HCT116 (cell line): ENCODE results near the gene ZNF776. TPM values are rescaled to one million over a fixed set of nuclear protein-coding genes. Genes with fewer than 3 reads are reported as not detected.
"Not testable (repeated sequence)": the region's sequence is repeated elsewhere in the genome, so short reads cannot be mapped to it uniquely, and the experiment has no call there.

Experiments
- ATAC-seq: fragments of 200-7000 bp; cut with Tn5 transposase; 2 replicates; pipeline ENCODE4 v1.9.1; 2020; ENCODE audit warnings: mild to moderate bottlenecking, moderate library complexity
- BruUV-seq: library from RNA; stranded (reverse); fragments of 400-500 nt; replicated peaks from 2 replicates; lab custom pipeline; 2021; lab: Mats Ljungman, UMichigan
- CTCF ChIA-PET: fragments of 300-600 bp; sonication (Branson Sonifier 250); formaldehyde crosslinking; loops from one replicate; lab custom pipeline; 2021; ENCODE audit warnings: antibody characterized with exemption; lab: Charles Lee
- POLR2A ChIA-PET: fragments of 300-600, 350-600 bp; sonication (Branson Sonifier 250); formaldehyde crosslinking; loops from one replicate; lab custom pipeline; 2021; ENCODE audit warnings: antibody characterized with exemption; lab: Charles Lee
- RAD21 ChIA-PET, 2 experiments: fragments of 300-600 bp; sonication (Branson Sonifier 250); formaldehyde crosslinking; loops; one replicate each; lab custom pipeline; 2023; ENCODE audit warnings: low total read pairs in 2 of 2; ENCODE audit not compliant: uncharacterized antibody in 2 of 2, unreplicated experiment in 2 of 2, low non-redundant PET in 1 of 2; lab: Charles Lee
- DNase-seq: peaks from one replicate; pipeline ENCODE4 v3.0.0-alpha.2; 2010; ENCODE audit warnings: low read depth, low spot score
- H2AFZ ChIP-seq: fragments of 200-600 bp; shearing (Covaris generic), sonication (generic); 2 replicates; pipeline ENCODE4 v1.6.1; 2017; ENCODE audit warnings: low read depth, mixed run types, mixed read lengths, antibody characterized with exemption, low read length; ENCODE audit not compliant: poor library complexity, severe bottlenecking
- H3K27ac ChIP-seq: 2 replicates; pipeline ENCODE4 v1.5.1; 2012; ENCODE audit warnings: low read depth, low read length
- H3K27me3 ChIP-seq: fragments of 200-600 bp; sonication (generic); 2 replicates; pipeline ENCODE4 v1.6.1; 2016; ENCODE audit warnings: mixed run types, low read length, mixed read lengths; ENCODE audit not compliant: insufficient read depth
- H3K36me3 ChIP-seq, 2 experiments: fragments of 200-500 bp in 1 of 2; fragments of 200-600 bp in 1 of 2; sonication (Bioruptor generic) in 1 of 2; sonication (generic) in 1 of 2; 2 replicates each; pipeline versions ENCODE4 v1.5.1 to v1.6.1; 2014 to 2016; ENCODE audit warnings: low read length in 2 of 2, inconsistent platforms in 1 of 2, mixed read lengths in 1 of 2, mixed run types in 1 of 2; ENCODE audit not compliant: insufficient read depth in 2 of 2, control insufficient read depth in 1 of 2
- H3K4me1 ChIP-seq, 2 experiments: fragments of 200-600 bp in 1 of 2; sonication (generic) in 1 of 2; 2 replicates each; pipeline versions ENCODE4 v1.5.1 to v1.6.1; 2012 to 2017; ENCODE audit warnings: low read length in 2 of 2, inconsistent platforms in 1 of 2, mild to moderate bottlenecking in 1 of 2, mixed read lengths in 1 of 2, mixed run types in 1 of 2, moderate library complexity in 1 of 2; ENCODE audit not compliant: insufficient read depth in 2 of 2, control insufficient read depth in 1 of 2
- H3K4me2 ChIP-seq: fragments of 200-600 bp; sonication (generic); 2 replicates; pipeline ENCODE4 v1.6.1; 2017; ENCODE audit warnings: mixed run types, low read length, mixed read lengths
- H3K4me3 ChIP-seq, 2 experiments: fragments of 200-600 bp in 1 of 2; sonication (generic) in 1 of 2; replicated peaks in 1 of 2; 2 replicates each; pipeline ENCODE4 v1.5.1; 2011 to 2016; ENCODE audit warnings: low read length in 2 of 2, control low read depth in 1 of 2, low read depth in 1 of 2, mild to moderate bottlenecking in 1 of 2, mixed read lengths in 1 of 2, mixed run types in 1 of 2
- H3K79me2 ChIP-seq: fragments of 200-600 bp; sonication (generic); 2 replicates; pipeline ENCODE4 v1.6.1; 2017; ENCODE audit warnings: mild to moderate bottlenecking, mixed run types, low read length, moderate library complexity, mixed read lengths; ENCODE audit not compliant: insufficient read depth
- H3K9ac ChIP-seq: fragments of 200-600 bp; sonication (generic); 2 replicates; pipeline ENCODE4 v1.6.1; 2016; ENCODE audit warnings: low read length, mixed read lengths
- H3K9me2 ChIP-seq: fragments of 200-600 bp; sonication (generic), shearing (Covaris generic); 2 replicates; pipeline ENCODE4 v1.6.1; 2017; ENCODE audit warnings: mixed run types, mild to moderate bottlenecking, moderate library complexity; ENCODE audit not compliant: insufficient read depth
- H3K9me3 ChIP-seq, 2 experiments: fragments of 200-500 bp in 1 of 2; fragments of 200-600 bp in 1 of 2; sonication (Bioruptor generic) in 1 of 2; sonication (generic) in 1 of 2; 2 replicates each; pipeline ENCODE4 v1.6.1; 2014 to 2017; ENCODE audit warnings: low read length in 2 of 2, mixed read lengths in 2 of 2, inconsistent platforms in 1 of 2, low read depth in 1 of 2, mild to moderate bottlenecking in 1 of 2, mixed run types in 1 of 2, moderate library complexity in 1 of 2; ENCODE audit not compliant: control insufficient read depth in 1 of 2, insufficient read depth in 1 of 2
- H4K20me1 ChIP-seq: fragments of 200-600 bp; sonication (generic), shearing (Covaris generic); 2 replicates; pipeline ENCODE4 v1.6.1; 2017; ENCODE audit warnings: mixed run types, mild to moderate bottlenecking, moderate library complexity; ENCODE audit not compliant: insufficient read depth
- CEBPB ChIP-seq: IDR thresholded peaks from 2 replicates; pipeline ENCODE4 v1.6.1; 2012; ENCODE audit warnings: low read depth
- FOSL1 ChIP-seq: IDR thresholded peaks from 2 replicates; pipeline ENCODE4 v1.6.1; 2012; ENCODE audit warnings: low read depth
- JUND ChIP-seq: IDR thresholded peaks from 2 replicates; pipeline ENCODE4 v1.6.1; 2012
- SIN3A ChIP-seq: IDR thresholded peaks from 2 replicates; pipeline ENCODE4 v1.6.1; 2012; ENCODE audit warnings: low read depth
- intact Hi-C: fragments of 100-400 bp; cut with micrococcal nuclease; formaldehyde crosslinking; loops from 2 replicates; pipeline ENCODE4 v1.10.0; 2022
- total RNA-seq: library from RNA; stranded (reverse); gene quantifications from one replicate; pipeline ENCODE4 v1.2.1, GENCODE V29; 2021; ENCODE audit not compliant: unreplicated experiment

ZNF776 gene
- total RNA-seq, 1 experiment from 2014 or later: 8.6 TPM

GRCh38 chr19:57789288-57789687 is 42.7 kb downstream of the ZNF776 start:
- ChIA-PET CTCF (no interaction called here), POLR2A (no interaction called here)

GRCh38 chr19:57796580-57796979 is 50.0 kb downstream of the ZNF776 start:
- H3K9me3 ChIP-seq, H3K4me3 ChIP-seq, POLR2A ChIA-PET, H3K27me3 ChIP-seq, H4K20me1 ChIP-seq, H3K9ac ChIP-seq, H2AFZ ChIP-seq, RAD21 ChIA-PET, H3K4me2 ChIP-seq, ATAC-seq, BruUV-seq, H3K4me1 ChIP-seq, H3K9me2 ChIP-seq, CTCF ChIA-PET, H3K27ac ChIP-seq, H3K79me2 ChIP-seq, H3K36me3 ChIP-seq, DNase-seq, intact Hi-C loops: not testable (repeated sequence)

More at GRCh38 chr19:57789288-57789687, 42.7 kb downstream of the ZNF776 start:
- Histone ChIP-seq H3K4me1 (no peaks in the 10 kb centered on the region), H3K9me2 (no peaks in the 10 kb centered on the region), H3K36me3 (peaks cover 0 to 8% of the 10 kb centered on the region in 2 experiments; a peak in 1 of 4 replicates), H3K4me3 (no peak overlapping the region), H3K4me2 (no peak overlapping the region), H3K79me2 (no peaks in the 10 kb centered on the region), H3K27me3 (no peaks in the 10 kb centered on the region), H2AFZ (no peak overlapping the region), H3K9ac (no peak overlapping the region), H3K9me3 (peaks cover 0 to 9% of the 10 kb centered on the region in 2 experiments; a peak in 1 of 4 replicates), H3K27ac (no peak overlapping the region), H4K20me1 (no peaks in the 10 kb centered on the region)
- BruUV-seq: no TSS peak
- no peak for TF ChIP-seq SIN3A
- no peak for TF ChIP-seq JUND
- no peak for TF ChIP-seq CEBPB
- TF ChIP-seq FOSL1: no peak
- RAD21 ChIA-PET: no interaction called here
- no peak for ATAC-seq
- intact Hi-C loops: no loop called here
- no peak for DNase-seq
